ENCODE results near the gene ASCL5.

GRCh38 chr1:201170533-201171062 is 43.6 kb upstream of the ASCL5 start:
- no peak for TF ChIP-seq CTCF (IDR thresholded peaks at IDR 0.05)
- no peak for TF ChIP-seq REST (IDR thresholded peaks at IDR 0.05; ENCODE audit: insufficient read depth in 1 of 2, low read depth in 2 of 2, low read length in 1 of 2)
- no peak for TF ChIP-seq SIN3A (IDR thresholded peaks at IDR 0.05; ENCODE audit: borderline replicate concordance, insufficient read depth, low read depth, low read length)
- no peak for TF ChIP-seq TCF7L2 (IDR thresholded peaks at IDR 0.05; ENCODE audit: low read depth, low read length)

Data from Panc1 (cell line).